ENCODE data around the gene MSI2. TPM values are rescaled to one million over a fixed set of nuclear protein-coding genes. Genes with fewer than 3 reads are reported as not detected.

The MSI2 gene
- total and polyA plus RNA-seq, 8 donors = 35.0 to 49.5 (median 47.5) TPM

DNA sequence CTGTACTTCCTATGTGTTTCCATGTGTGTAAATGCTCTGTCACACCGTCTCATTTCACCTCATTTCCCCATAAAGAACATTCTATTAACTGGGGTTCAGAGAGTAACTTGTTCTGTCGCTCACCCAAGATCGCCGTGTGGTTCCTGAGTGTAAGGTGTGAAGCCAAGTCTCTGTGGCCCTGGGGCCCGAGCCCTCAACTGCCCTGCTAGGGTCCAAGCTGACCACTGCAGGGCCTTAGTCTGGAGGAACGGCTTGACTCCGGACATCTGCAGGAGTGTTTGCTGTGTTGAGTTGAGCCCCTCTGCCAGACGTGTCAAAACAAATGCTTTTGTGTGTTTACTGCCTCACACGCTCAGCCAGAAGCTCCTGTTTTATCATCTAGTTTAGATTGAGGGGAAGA lies 244.7 kb downstream of the MSI2 start:
- H3K36me3 ChIP-seq = no peaks in the 10 kb centered on the region
- H3K27me3 ChIP-seq = no peaks in the 10 kb centered on the region
- peaks cover 0 to 4% of the 10 kb centered on the region in 2 donors for H3K4me1 ChIP-seq
- no peak overlapping the region for H3K27ac ChIP-seq
- intact Hi-C loops (cut with DNase I) = no loop called here
- TF ChIP-seq, protein P1, sequence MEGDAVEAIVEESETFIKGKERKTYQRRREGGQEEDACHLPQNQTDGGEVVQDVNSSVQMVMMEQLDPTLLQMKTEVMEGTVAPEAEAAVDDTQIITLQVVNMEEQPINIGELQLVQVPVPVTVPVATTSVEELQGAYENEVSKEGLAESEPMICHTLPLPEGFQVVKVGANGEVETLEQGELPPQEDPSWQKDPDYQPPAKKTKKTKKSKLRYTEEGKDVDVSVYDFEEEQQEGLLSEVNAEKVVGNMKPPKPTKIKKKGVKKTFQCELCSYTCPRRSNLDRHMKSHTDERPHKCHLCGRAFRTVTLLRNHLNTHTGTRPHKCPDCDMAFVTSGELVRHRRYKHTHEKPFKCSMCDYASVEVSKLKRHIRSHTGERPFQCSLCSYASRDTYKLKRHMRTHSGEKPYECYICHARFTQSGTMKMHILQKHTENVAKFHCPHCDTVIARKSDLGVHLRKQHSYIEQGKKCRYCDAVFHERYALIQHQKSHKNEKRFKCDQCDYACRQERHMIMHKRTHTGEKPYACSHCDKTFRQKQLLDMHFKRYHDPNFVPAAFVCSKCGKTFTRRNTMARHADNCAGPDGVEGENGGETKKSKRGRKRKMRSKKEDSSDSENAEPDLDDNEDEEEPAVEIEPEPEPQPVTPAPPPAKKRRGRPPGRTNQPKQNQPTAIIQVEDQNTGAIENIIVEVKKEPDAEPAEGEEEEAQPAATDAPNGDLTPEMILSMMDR (IDR thresholded peaks at IDR 0.05) = no peak
- ATAC-seq (no peak), DNase-seq (no peak)
- no peaks in the 10 kb centered on the region for H3K9me3 ChIP-seq
- H3K4me3 ChIP-seq = no peak overlapping the region

DNA sequence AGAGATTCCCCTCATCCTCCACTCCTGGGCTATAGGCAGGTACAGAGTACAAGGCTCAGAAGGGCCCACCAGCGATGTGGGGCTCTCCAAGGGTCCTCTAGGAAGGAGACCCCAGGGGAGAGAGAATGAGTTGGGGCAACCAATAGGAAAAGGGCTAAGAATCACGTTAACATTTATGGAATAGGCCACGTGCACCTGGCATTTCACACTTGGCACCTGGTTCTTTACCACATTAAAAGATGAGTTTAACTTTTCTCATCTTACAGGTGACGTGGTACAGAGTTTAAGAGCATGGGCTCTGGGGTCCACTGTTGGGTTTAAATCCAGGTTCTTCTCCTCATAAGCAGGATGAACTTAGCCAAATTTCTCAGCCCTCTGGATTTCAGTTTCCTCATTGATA lies 245.7 kb downstream of the MSI2 start:
- Histone ChIP-seq H3K4me1 (peaks cover 0 to 1% of the 10 kb centered on the region in 2 donors), H3K4me3 (no peak overlapping the region), H3K27ac (no peak overlapping the region), H3K36me3 (no peaks in the 10 kb centered on the region), H3K9me3 (no peaks in the 10 kb centered on the region), H3K27me3 (no peaks in the 10 kb centered on the region)
- TF ChIP-seq, protein P1 (IDR thresholded peaks at IDR 0.05) = no peak
- intact Hi-C loops (cut with DNase I) = no loop called here
- ATAC-seq (no peak), DNase-seq (no peak)

DNA sequence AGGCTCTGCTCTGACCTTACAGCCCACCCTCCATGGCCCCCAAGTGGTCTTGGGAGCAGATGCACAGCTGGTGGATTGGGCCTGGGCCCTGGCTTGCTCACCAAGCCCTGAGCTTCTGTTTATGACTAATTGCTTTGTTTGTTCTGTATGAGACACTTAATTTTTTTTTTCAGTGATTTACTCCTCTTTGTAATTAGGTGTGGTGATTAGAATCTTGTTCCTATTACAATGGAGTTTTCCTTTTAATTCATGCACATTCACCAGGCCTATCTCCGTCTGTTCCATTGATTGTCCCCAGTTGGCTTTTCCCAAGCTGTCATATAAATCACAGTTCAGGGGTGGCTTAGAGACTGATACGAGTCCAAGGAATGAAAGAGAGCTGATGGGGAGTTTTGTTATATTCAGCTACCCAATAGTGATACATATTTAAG lies 246.5 kb downstream of the MSI2 start:
- intact Hi-C loops (cut with DNase I) = no loop called here
- Histone ChIP-seq H3K36me3 (no peaks in the 10 kb centered on the region), H3K4me3 (no peak overlapping the region), H3K9me3 (no peaks in the 10 kb centered on the region), H3K27ac (no peak overlapping the region), H3K4me1 (no peaks in the 10 kb centered on the region), H3K27me3 (no peaks in the 10 kb centered on the region)
- ATAC-seq (no peak), DNase-seq (no peak)
- TF ChIP-seq, protein P1 (IDR thresholded peaks at IDR 0.05) = no peak

- H3K4me1 ChIP-seq = no peaks in the 10 kb centered on the region
- TF ChIP-seq, protein P1 (IDR thresholded peaks at IDR 0.05) = no peak
- DNase-seq (no peak), ATAC-seq (no peak)
- no peaks in the 10 kb centered on the region for H3K9me3 ChIP-seq
- H3K4me3 ChIP-seq = no peak overlapping the region
- H3K27ac ChIP-seq = no peak overlapping the region
- H3K36me3 ChIP-seq = no peaks in the 10 kb centered on the region
- intact Hi-C loops (cut with DNase I) = no loop called here
- no peaks in the 10 kb centered on the region for H3K27me3 ChIP-seq
Measured at GRCh38 chr17:57504208-57504607, 247.9 kb downstream of the MSI2 start.

DNA sequence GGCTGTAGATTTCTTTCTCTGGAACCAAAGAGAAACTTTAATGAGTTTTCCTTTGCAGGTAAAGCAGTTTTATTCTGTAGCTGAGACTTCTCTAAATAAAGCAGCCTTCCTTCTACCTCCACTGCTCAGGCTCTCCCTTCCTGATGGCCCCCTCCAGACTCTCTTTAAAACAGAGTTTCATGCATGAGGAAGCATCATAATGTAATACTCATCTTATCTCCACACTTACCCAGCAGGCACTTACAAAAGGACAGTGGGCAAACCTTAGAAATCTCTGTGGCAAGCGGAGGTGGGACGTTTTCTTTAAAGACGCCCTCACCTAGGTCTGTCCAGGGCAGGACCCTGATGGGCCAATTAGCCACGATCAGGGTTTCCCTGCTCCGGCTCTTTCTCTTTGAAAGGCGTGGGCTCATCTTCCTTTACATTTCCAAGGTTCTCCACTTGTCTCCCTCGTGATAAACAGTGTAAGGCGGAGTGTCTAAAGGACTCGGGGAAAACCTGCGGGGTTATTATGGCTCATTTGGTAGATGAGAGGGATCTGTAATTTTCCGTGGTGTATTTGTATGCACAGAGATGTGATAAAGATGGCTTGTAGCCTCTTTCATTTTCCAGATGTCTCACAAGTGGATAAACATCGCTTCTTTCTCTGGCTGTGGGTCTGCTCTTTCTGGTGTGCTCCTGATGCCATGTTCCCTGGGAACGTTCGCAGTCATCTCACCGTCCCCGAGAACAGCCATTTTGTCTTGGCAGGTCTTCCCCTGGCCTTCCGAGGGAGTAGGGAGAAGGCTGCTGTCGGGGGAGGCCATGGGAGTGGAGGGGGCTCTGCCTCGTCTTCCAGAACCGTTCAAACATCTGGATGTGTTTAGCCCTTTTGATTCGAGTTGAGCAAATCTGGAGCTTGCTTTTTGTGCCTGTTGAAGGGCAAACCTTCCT lies 249.8 kb downstream of the MSI2 start:
- no peaks in the 10 kb centered on the region for H3K4me1 ChIP-seq
- no peaks in the 10 kb centered on the region for H3K27me3 ChIP-seq
- no peak overlapping the region for H3K4me3 ChIP-seq
- TF ChIP-seq, protein P1 (IDR thresholded peaks at IDR 0.05) = no peak
- intact Hi-C loops (cut with DNase I) = no loop called here
- H3K36me3 ChIP-seq = no peaks in the 10 kb centered on the region
- ATAC-seq = no peak
- H3K27ac ChIP-seq = no peak overlapping the region
- no peaks in the 10 kb centered on the region for H3K9me3 ChIP-seq
- no peak for DNase-seq

Measured in left lung (tissue), 10 donors.